Caki2 (cell line): Measurements from ENCODE around the gene GLIS1. TPM values are rescaled to one million over a fixed set of nuclear protein-coding genes. Genes with fewer than 3 reads are reported as not detected.
A peak's percentile ranks its signal among the peaks of the same experiment; 100 is the strongest.

Source experiments
- DNase-seq: peaks from one replicate; pipeline ENCODE4 v3.0.0-alpha.2; 2015; ENCODE audit warnings: low read depth
- in situ Hi-C: cut with HindIII; loops from 2 replicates; pipeline ENCODE4 v1.10.0; 2016; ENCODE audit warnings: low sequenced_read_pairs, low pct_unique_long_range_greater_than_20kb, mixed read lengths
- total RNA-seq: library from RNA; depleted of rRNA; stranded (reverse); fragments of >200 nt; shearing (Covaris generic); gene quantifications from 2 replicates; pipeline ENCODE4 v1.2.3, GENCODE V29; 2014; ENCODE audit warnings: low replicate concordance

GLIS1 gene
- total RNA-seq, 1 experiment from 2014 or later, result 0.03 TPM

DNA sequence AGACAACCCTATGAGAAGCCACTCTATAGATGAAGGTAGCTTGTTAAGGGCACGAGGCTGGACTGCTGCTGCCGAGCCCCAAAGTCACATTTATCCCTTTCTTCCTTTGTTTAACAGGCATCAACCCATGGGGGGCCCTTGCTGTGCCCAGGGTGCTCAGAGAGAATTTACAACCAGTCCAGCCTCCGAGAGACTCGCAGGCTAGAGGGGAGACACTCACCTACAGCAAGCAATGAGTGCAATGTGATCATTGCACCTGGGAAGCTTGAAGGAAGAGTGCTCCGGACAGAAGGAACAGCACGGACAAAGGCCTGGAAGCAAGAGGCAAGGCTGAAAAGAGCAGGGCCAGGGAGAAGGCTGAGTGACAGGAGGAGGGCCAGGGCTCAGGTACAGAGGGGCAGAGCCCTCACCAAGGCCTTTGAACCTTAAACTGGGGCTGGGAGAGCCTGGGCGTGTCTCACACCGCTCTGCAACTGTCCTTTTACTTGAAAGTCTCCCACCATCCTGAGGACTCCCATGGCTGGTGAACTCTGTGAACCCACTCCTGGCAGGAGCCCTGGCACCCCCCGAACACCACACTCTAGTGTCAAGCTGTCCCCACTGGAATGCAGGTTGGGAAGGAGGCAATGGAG, 252.5 kb downstream of the GLIS1 start:
- in situ Hi-C loops, result no loop called here
- no peak for DNase-seq

- in situ Hi-C loops, result no loop called here
- DNase-seq, result peak; percentile 46
Measured at GRCh38 chr1:53485478-53486394, 253.2 kb downstream of the GLIS1 start.

DNA sequence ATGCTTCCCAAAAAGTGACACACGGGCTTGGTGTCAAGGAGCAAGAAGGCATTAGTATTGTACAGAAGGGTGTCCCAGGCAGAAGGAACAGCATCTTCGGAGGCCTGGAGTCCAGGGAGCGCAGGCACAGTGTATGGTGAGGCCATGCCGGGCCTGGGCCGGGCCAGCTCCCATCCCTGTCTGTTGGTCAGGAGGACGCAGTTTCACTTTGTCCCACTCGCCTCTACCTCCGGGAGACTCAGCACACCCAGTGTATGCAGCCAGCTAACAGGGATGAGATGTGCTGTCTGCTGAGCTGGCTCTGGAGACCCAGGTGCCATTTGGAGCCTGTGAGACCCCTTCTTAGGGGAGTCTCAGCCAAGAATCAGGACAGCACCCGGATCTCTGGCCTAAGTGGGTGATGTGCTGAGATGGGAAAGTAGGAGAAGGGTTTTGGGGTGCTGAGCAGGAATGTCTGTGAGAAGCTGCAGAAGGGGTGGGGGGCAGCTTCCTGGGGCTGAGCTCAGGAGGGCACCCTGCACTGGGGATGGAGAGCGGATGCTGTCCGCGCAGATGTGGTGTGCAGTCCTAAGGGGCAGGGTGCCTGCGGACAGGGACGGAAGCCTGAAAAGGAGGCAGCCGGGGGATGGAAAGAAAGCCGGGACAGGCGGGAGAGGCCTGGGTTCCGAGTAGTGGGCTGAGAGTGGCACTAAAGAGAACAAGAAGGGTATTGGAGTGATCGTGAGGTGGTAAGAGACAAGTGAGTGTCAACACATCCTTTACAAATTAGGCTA, 254.1 kb downstream of the GLIS1 start:
- in situ Hi-C loops, result no loop called here
- DNase-seq, result no peak

GRCh38 chr1:53483656-53484055, 255.3 kb downstream of the GLIS1 start:
- in situ Hi-C loops, result no loop called here
- DNase-seq, result no peak

GRCh38 chr1:53483170-53483569, 255.8 kb downstream of the GLIS1 start:
- in situ Hi-C loops, result no loop called here
- DNase-seq, result no peak

DNA sequence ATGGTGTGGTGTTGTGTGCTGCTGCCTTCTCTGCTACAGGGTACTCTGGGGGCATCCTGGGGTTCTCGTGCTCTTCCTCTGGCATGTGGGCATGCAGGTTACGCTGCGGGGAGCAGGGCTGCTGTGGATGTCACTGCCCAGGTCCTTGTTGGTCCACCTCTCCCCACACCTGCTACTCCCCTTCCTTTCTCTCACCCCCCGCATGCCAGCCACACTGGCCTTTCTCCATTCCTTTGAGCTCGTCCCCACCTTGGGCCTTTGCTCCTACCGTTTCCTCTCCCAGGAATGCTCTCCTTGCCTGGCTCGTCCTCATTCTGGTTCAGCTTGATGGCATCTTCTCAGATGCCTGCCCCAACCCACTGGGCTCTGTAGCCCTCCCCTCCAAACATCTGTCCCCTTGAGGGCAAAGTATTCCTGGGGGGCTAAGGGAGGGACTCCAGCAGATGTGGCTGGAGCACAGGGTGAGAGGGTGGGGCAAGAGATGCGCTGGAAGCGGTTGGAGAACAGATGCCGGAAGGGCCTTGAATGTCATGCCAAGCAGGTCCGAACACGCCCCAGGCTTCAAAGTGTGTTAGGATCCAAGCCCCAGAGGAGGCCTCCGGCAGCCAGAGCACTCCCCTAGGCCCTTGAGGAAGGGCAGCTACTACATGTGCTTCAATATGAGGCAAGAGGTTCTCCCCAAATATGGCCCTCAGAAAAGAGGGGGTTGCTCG, 256.4 kb downstream of the GLIS1 start:
- no peak for DNase-seq
- in situ Hi-C loops, result no loop called here

GRCh38 chr1:53481456-53481855, 257.5 kb downstream of the GLIS1 start:
- in situ Hi-C loops, result no loop called here
- DNase-seq, result no peak

DNA sequence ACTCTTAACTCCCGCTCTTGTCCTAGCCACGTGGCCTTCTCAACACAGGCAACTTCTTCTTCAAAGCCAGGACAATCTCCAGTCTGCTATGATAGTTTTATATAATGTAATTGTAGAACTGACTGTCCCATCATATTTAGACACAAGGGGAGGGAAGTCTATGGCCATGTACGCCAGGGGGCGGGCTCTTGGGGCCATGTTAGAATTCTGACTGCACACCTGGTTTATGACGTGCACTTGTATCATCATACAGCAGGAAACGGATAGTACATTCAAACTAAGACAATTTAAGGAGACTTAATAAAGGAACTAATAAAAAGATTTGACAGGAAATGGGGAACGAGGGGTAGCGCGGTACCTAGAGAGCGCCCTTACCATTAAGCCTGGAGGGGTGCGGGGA, 258.3 kb downstream of the GLIS1 start:
- in situ Hi-C loops, result no loop called here
- no peak for DNase-seq

DNA sequence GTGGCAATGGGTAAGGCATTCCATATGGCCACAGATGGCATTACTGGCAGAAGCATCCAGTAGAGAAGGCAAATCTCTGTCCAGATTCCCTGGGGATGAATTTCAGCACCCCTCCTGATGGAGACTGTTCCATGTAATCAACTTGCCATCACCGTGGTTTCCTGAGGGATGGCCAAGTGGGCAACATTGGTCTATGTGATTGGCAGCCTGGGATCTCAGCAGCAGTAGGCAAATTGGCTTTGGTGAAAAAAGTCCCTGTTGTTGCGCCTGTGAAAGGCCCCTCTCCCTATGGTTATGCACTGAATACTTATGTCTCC, 260.5 kb downstream of the GLIS1 start:
- no peak for DNase-seq
- in situ Hi-C loops, result no loop called here

DNA sequence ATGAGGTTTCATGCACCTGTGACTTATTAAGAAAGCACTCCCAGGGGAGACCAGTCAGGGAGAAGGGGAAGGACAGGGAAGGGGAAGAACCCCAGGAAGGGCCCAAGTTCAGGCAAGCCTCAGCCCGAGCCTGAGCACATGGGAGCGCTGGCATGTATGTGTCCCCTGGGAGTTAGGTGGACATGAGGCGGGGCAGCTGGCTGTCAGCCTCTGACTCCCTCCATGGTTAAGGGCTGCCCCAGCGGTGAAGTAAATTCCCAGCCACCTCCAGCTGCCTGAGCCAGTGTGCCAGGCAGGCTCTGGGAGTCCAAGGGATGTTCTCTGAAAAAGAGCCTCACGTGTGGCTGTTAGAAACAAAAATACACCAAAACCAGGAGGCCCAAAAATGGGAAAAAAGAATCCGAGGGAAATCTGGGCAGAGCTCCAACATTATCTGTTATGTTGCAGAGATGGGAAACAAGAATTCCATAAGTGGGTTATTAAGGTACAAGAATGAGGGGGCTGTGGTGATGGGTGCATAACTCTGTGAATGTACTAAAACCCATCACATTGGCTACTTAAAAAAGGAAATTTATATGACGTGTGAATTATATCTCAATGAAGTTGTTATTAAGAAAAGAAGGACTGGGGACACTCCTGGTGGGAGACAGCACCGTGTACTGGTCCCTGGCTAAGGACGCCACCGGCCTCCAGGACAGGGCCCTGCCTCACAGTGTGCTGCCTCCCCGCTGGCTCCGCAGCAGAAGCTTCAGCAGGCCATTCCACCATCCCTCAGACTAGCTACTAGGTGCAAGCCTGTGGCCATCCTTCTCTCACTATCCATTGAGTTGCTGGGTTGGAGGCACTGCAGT, 261.1 kb downstream of the GLIS1 start:
- no peak for DNase-seq
- in situ Hi-C loops, result no loop called here

DNA sequence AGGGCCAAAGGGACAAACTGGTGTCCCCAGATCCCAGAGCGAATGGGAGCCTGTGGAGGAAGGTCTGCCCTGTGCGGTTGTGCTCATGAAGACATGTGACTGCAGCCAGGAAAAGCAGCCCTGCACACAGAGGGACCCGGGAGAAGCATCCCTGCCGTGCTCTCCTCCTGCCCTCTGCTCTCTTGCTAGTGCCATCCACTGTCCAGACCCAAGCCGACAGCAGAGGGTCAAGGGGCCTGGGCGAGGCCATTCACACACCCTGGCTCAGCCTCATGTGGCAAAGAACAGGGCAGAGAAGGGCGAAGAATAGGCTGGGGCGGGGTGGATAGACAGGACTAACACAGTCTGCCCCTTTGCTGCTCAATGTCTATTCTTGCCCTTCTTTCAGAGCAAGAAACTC, 262.4 kb downstream of the GLIS1 start:
- DNase-seq, result no peak
- in situ Hi-C loops, result no loop called here

- in situ Hi-C loops, result no loop called here
- no peak for DNase-seq
Measured at GRCh38 chr1:53475664-53476063, 263.3 kb downstream of the GLIS1 start.

DNA sequence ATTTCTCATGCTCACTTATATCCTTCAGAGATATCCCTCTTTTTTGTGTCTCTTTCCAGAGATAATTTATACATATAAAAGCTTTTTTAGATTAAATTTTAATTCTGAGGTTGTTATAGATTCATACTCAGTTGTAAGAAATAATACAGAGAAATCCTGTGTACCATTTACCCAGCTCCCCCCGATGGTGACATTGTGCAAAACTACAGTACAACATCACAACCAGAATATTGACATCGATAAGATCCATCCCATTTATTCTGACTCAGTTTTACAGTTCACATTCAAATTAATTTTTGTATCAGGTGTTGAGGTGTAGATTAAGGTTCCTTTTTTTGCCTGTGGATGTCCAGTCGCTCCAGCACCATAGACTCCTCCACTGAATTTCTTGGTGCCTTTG, 265.5 kb downstream of the GLIS1 start:
- no peak for DNase-seq

DNA sequence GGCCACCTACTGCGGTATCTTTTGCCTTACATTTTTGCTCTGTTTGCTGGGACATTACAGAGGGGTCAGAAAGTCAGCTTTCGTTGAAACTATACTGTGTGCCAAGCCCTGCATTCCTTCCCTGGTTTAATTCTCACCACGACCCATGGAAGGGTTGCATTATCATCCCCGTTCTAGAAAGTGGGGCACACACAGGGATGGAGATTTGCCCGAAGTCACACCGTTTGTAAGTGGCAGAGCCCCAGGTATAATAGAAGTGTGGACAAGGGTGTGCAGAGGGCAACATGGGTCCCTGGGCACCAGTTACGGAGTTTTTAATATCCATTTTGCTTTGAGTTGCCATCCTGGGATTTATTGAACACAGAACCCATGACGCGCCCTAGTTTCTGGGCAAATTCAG, 268.0 kb downstream of the GLIS1 start:
- in situ Hi-C loops, result no loop called here

More for the DNA sequence above, 265.5 kb downstream of the GLIS1 start:
- in situ Hi-C loops, result no loop called here

DNA sequence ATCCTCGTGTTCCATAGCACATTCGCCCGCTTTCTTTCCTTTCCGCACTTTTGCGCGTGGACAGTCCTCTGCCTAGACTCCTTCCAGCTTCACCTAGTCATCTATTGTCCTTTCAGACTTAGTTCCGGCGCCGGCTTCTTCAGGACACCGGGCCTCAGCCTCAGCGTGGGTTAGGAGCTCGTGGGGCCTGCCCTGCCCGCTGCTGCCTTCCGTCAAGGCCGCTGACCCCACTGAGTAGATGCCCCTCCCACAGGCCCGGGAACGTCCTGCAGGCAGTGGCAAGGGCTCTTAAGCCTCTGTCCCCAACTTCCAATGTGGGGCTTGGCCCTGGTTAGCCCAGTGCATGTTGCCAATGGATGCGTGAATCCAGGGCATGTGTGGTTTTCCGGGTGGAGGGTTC, 268.4 kb downstream of the GLIS1 start:
- no peak for DNase-seq
- in situ Hi-C loops, result no loop called here

More for the DNA sequence above, 268.0 kb downstream of the GLIS1 start:
- no peak for DNase-seq

DNA sequence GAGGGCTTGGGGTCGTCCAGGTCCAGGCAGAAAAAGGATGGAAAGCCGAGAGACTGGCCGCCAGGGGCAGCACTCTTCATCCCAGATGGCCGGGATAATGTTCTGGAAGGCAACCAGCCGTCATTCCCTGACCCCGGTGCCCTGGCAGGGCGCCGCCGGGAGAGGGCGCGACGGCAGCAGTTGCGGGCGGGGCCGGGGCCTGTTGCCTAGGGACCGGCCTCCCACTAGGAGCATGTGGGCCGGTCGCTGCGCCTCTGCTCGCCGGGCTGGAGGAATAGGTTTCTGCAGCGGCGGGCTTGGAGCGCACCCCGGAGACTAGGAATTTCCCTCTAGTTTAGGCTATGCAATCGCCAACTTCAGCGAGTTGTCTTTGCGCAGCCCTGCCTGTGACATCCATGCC, 268.8 kb downstream of the GLIS1 start:
- no peak for DNase-seq
- in situ Hi-C loops, result no loop called here

DNA sequence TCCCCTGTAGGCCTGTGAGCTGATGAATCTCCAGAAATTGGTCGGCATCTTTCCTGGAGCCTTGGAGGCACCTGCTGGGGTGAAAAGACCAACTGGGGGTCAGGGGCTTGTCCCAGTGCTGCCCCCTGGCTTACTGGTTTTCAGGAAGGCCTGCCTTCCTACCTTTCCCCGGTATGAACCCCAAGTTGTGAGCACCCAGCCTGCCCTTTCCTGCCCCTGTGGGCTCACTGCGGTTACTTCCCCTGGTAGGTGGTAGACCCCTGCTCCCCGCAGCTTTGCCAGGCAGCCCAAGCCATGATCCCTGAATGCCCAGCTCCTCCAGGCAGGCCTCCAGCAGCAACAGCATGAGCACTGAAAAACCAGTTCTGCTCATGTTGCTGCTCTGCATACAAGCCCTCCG, 269.6 kb downstream of the GLIS1 start:
- no peak for DNase-seq
- in situ Hi-C loops, result no loop called here

- no peak for DNase-seq
Measured at GRCh38 chr1:53468374-53468773, 270.6 kb downstream of the GLIS1 start.

More at GRCh38 chr1:53468374-53468773, 270.6 kb downstream of the GLIS1 start:
- in situ Hi-C loops, result no loop called here
